Spleen (tissue), 7 donors: ENCODE data around the gene NDE1.

Source experiments
- POLR2A ChIP-seq, 3 donors: fragments of 450-650 bp; IDR thresholded peaks; one replicate each; pipeline ENCODE4 v1.5.1; 2017; ENCODE audit warnings: antibody characterized with exemption in 3 of 3, mild to moderate bottlenecking in 1 of 3
- TF ChIP-seq, protein P1 (sequence below), 11 experiments: fragments of 200-600 bp in 7 of 11; fragments of 450-650 bp in 4 of 11; sonication (generic) in 4 of 11; IDR thresholded peaks in 8 of 11; conservative IDR thresholded peaks in 3 of 11; 1 replicate in 7 of 11; 2 replicates in 4 of 11; pipeline versions ENCODE4 v1.4.0 to v1.8.0; 2016 to 2021; ENCODE audit warnings: antibody characterized with exemption in 11 of 11, inconsistent platforms in 4 of 11, mild to moderate bottlenecking in 1 of 11
- donor health status: DM: no; HTN: no; CAD: no; lungs with moderate emphysema.
- donor health status: DM: no; HTN: no; CAD: no.
- donor health status: DM: no; HTN: no; CAD: no.

DNA sequence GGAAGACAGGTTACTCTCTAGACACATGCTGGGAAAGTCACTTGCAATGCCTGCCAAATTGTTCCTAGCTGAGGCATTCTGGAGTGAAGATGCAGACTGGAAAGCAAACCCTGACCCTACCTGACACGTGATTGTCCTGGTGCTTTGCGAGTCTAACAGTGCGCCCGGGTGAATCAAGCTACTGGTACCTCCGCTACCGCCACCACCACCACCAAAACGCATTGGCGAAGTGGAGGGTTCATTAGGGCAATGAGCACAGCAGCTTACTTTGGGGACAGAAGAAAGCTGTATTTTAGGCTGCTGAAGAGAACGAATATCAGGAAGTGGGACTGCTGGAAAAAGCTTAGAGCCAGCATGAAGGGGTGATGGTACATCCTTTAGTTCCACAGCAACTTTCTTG is 14.1 kb upstream of the NDE1 start:
- TF ChIP-seq, protein P1, sequence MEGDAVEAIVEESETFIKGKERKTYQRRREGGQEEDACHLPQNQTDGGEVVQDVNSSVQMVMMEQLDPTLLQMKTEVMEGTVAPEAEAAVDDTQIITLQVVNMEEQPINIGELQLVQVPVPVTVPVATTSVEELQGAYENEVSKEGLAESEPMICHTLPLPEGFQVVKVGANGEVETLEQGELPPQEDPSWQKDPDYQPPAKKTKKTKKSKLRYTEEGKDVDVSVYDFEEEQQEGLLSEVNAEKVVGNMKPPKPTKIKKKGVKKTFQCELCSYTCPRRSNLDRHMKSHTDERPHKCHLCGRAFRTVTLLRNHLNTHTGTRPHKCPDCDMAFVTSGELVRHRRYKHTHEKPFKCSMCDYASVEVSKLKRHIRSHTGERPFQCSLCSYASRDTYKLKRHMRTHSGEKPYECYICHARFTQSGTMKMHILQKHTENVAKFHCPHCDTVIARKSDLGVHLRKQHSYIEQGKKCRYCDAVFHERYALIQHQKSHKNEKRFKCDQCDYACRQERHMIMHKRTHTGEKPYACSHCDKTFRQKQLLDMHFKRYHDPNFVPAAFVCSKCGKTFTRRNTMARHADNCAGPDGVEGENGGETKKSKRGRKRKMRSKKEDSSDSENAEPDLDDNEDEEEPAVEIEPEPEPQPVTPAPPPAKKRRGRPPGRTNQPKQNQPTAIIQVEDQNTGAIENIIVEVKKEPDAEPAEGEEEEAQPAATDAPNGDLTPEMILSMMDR (IDR thresholded peaks at IDR 0.05 in 8 of 11, conservative IDR thresholded peaks at IDR 0.05 in 3 of 11): no peak
- TF ChIP-seq POLR2A (IDR thresholded peaks at IDR 0.05): no peak
